IMR-90 (cell line): ENCODE results near the gene TCF20. TPM values are rescaled to one million over a fixed set of nuclear protein-coding genes. Genes with fewer than 3 reads are reported as not detected.

Experiments
- ATAC-seq: fragments of 200-7000 bp; cut with Tn5 transposase; 2 replicates; pipeline ENCODE4 v1.9.1; 2020; ENCODE audit warnings: low read depth, mild to moderate bottlenecking, moderate library complexity
- BruUV-seq: library from RNA; stranded (reverse); fragments of 400-500 nt; replicated peaks from 2 replicates; lab custom pipeline; 2021; lab: Mats Ljungman, UMichigan
- CTCF ChIA-PET: fragments of 300-600 bp; formaldehyde crosslinking; extraction: SDS; loops from one replicate; lab custom pipeline; 2021; ENCODE audit warnings: antibody characterized with exemption; lab: Yijun Ruan, JAX
- POLR2A ChIA-PET: fragments of 300-600 bp; sonication (Branson Sonifier 250); formaldehyde crosslinking; loops from one replicate; lab custom pipeline; 2022; ENCODE audit warnings: antibody characterized with exemption; ENCODE audit not compliant: unreplicated experiment; lab: Charles Lee
- DNase-seq: peaks from one replicate; pipeline ENCODE4 v3.0.0; 2013
- H2AFZ ChIP-seq: replicated peaks from 2 replicates; pipeline ENCODE3; 2013; ENCODE audit warnings: low read length, mild to moderate bottlenecking; ENCODE audit not compliant: poor library complexity
- H2AK5ac ChIP-seq: 2 replicates; pipeline ENCODE4 v1.6.1; 2013; ENCODE audit warnings: low read depth, low read length, inconsistent platforms
- H2AK9ac ChIP-seq: replicated peaks from 2 replicates; pipeline ENCODE3; 2013; ENCODE audit warnings: mild to moderate bottlenecking, low read depth, low read length, moderate library complexity; ENCODE audit not compliant: poor library complexity
- H2BK120ac ChIP-seq: 2 replicates; pipeline ENCODE4 v1.6.1; 2013; ENCODE audit warnings: low read depth, low read length, inconsistent platforms
- H2BK15ac ChIP-seq: 3 replicates; pipeline ENCODE4 v1.6.1; 2013; ENCODE audit warnings: low read depth, low read length, inconsistent platforms
- H2BK20ac ChIP-seq: 2 replicates; pipeline ENCODE4 v1.6.1; 2013; ENCODE audit warnings: low read depth, mild to moderate bottlenecking, inconsistent platforms, low read length, moderate library complexity
- H2BK5ac ChIP-seq: 2 replicates; pipeline ENCODE4 v1.6.1; 2013; ENCODE audit warnings: mild to moderate bottlenecking, low read depth, low read length, inconsistent platforms; ENCODE audit not compliant: poor library complexity, severe bottlenecking
- H3K14ac ChIP-seq: replicated peaks from 2 replicates; pipeline ENCODE4 v1.6.1; 2013; ENCODE audit warnings: low read depth, low read length, inconsistent platforms
- H3K18ac ChIP-seq: 2 replicates; pipeline ENCODE4 v1.6.1; 2013; ENCODE audit warnings: low read depth, low read length, control low read depth
- H3K23ac ChIP-seq: 2 replicates; pipeline ENCODE4 v1.6.1; 2013; ENCODE audit warnings: low read depth, low read length, inconsistent platforms
- H3K27ac ChIP-seq: 2 replicates; pipeline ENCODE4 v1.5.1; 2013; ENCODE audit warnings: mild to moderate bottlenecking, control low read depth, low read length; ENCODE audit not compliant: insufficient read depth
- H3K27me3 ChIP-seq: 2 replicates; pipeline ENCODE4 v1.6.1; 2013; ENCODE audit warnings: low read length; ENCODE audit not compliant: control insufficient read depth, insufficient read depth
- H3K36me3 ChIP-seq: 2 replicates; pipeline ENCODE4 v1.6.1; 2013; ENCODE audit warnings: low read length, mixed read lengths; ENCODE audit not compliant: control insufficient read depth, insufficient read depth
- H3K4ac ChIP-seq: 2 replicates; pipeline ENCODE4 v1.6.1; 2013; ENCODE audit warnings: low read depth, low read length, inconsistent platforms
- H3K4me1 ChIP-seq: 2 replicates; pipeline ENCODE4 v1.6.1; 2013; ENCODE audit warnings: low read length, mixed read lengths; ENCODE audit not compliant: control insufficient read depth, insufficient read depth
- H3K4me2 ChIP-seq: 2 replicates; pipeline ENCODE4 v1.6.1; 2013; ENCODE audit warnings: low read depth, mild to moderate bottlenecking, control low read depth, low read length, moderate library complexity
- H3K4me3 ChIP-seq: 2 replicates; pipeline ENCODE4 v1.5.1; 2013; ENCODE audit warnings: low read depth, mild to moderate bottlenecking, control low read depth, low read length, moderate library complexity; ENCODE audit not compliant: insufficient read depth
- H3K56ac ChIP-seq: 2 replicates; pipeline ENCODE4 v1.6.1; 2013; ENCODE audit warnings: low read length, inconsistent platforms; ENCODE audit not compliant: insufficient read depth; ENCODE audit errors: extremely low read depth
- H3K79me1 ChIP-seq, 2 experiments: 2 replicates each; pipeline ENCODE4 v1.6.1; 2013; ENCODE audit warnings: low read length in 2 of 2, inconsistent platforms in 1 of 2, low read depth in 1 of 2
- H3K9ac ChIP-seq: 2 replicates; pipeline ENCODE4 v1.6.1; 2013; ENCODE audit warnings: low read depth, low read length, control low read depth
- H3K9me1 ChIP-seq: 2 replicates; pipeline ENCODE4 v1.6.1; 2013; ENCODE audit warnings: low read length, inconsistent platforms; ENCODE audit not compliant: insufficient read depth
- H3K9me3 ChIP-seq: 2 replicates; pipeline ENCODE4 v1.6.1; 2013; ENCODE audit warnings: low read length; ENCODE audit not compliant: control insufficient read depth, insufficient read depth
- H4K20me1 ChIP-seq: 2 replicates; pipeline ENCODE4 v1.6.1; 2013; ENCODE audit warnings: low read length, inconsistent platforms; ENCODE audit not compliant: insufficient read depth
- H4K5ac ChIP-seq: 2 replicates; pipeline ENCODE4 v1.6.1; 2013; ENCODE audit warnings: mild to moderate bottlenecking, low read depth, low read length, control low read depth
- H4K8ac ChIP-seq, 2 experiments: 2 replicates each; pipeline ENCODE4 v1.6.1; 2013; ENCODE audit warnings: low read depth in 2 of 2, low read length in 2 of 2, control low read depth in 1 of 2, inconsistent platforms in 1 of 2
- H4K91ac ChIP-seq: 2 replicates; pipeline ENCODE4 v1.6.1; 2013; ENCODE audit warnings: low read depth, low read length, inconsistent platforms; ENCODE audit not compliant: insufficient read depth
- ELK1 ChIP-seq: fragments of 150-350 bp; IDR thresholded peaks from 2 replicates; pipeline ENCODE4 v1.6.1; 2016; ENCODE audit warnings: low read depth, mild to moderate bottlenecking, low read length, moderate library complexity, borderline replicate concordance
- FOS ChIP-seq: fragments of 150-350 bp; IDR thresholded peaks from 2 replicates; pipeline ENCODE4 v1.6.1; 2016; ENCODE audit warnings: low read depth, low read length
- SMC3 ChIP-seq: fragments of 150-350 bp; IDR thresholded peaks from 2 replicates; pipeline ENCODE4 v1.6.1; 2016; ENCODE audit warnings: low read depth, mild to moderate bottlenecking, antibody characterized with exemption, low read length, moderate library complexity
- WGBS, 2 experiments: methylation state at CpG; one replicate each; pipeline versions ENCODE4 v1.1.5 to v1.1.7; 2013; ENCODE audit warnings: missing lambda C conversion rate in 2 of 2; ENCODE audit not compliant: insufficient read length in 1 of 2; ENCODE audit errors: extremely low coverage in 2 of 2; 5-methylcytosine and 5-hydroxymethylcytosine counted together
- dilution Hi-C: fragments of 300-500 bp; cut with HindIII; formaldehyde crosslinking; loops from one replicate; pipeline ENCODE4 v1.14.3; 2018; ENCODE audit warnings: low sequenced_read_pairs; ENCODE audit not compliant: unreplicated experiment
- in situ Hi-C: fragments of 300-500 bp; cut with MboI; formaldehyde crosslinking; loops from 3 replicates; pipeline ENCODE4 v1.14.3; 2019; ENCODE audit warnings: low sequenced_read_pairs, inconsistent platforms, mixed read lengths
- intact Hi-C: fragments of 100-400 bp; cut with micrococcal nuclease; formaldehyde crosslinking; loops from 2 replicates; pipeline ENCODE4 v1.10.0; 2022
- polyA plus RNA-seq, 3 experiments: library from polyadenylated mRNA; depleted of rRNA; stranded (reverse); fragments of >200 nt; gene quantifications; 2 replicates each; pipeline ENCODE4 v1.2.3, GENCODE V29; 2012; ENCODE audit warnings: low replicate concordance in 1 of 3
- total RNA-seq: library from RNA; depleted of rRNA; stranded (reverse); fragments of >200 nt; gene quantifications from 2 replicates; pipeline ENCODE4 v1.2.3, GENCODE V29; 2012

The TCF20 gene
- total and polyA plus RNA-seq, 2 of the 4 experiments (the other 2 are of a cell fraction) = 8.9 to 23.7 TPM

- ATAC-seq (no peak), DNase-seq (no peak)
- H2AFZ ChIP-seq = no peak overlapping the region
- no peak overlapping the region for H2AK9ac ChIP-seq
- H3K4me1 ChIP-seq = peaks cover 2% of the 10 kb centered on the region; the same call in 1 of the 2 replicates
- WGBS, 2 experiments = no CpG with 5 or more reads among the region's 8 CpGs
- no peaks in the 10 kb centered on the region for H3K9me1 ChIP-seq
- H3K79me1 ChIP-seq = no peaks in the 10 kb centered on the region
- POLR2A ChIA-PET = no interaction called here
- no peak overlapping the region for H4K8ac ChIP-seq
- H3K4me2 ChIP-seq = no peak overlapping the region
- in situ Hi-C loops = no loop called here
- H3K27ac ChIP-seq = no peak overlapping the region
- H4K91ac ChIP-seq = no peak overlapping the region
- no peak overlapping the region for H2BK20ac ChIP-seq
- no peak for TF ChIP-seq ELK1
- TF ChIP-seq SMC3 = no peak
- TF ChIP-seq FOS = no peak
- no peak overlapping the region for H3K18ac ChIP-seq
- H3K23ac ChIP-seq = no peak overlapping the region
- H3K56ac ChIP-seq = no peak overlapping the region
- intact Hi-C loops = no loop called here
- H2BK5ac ChIP-seq = no peak overlapping the region
- no peaks in the 10 kb centered on the region; the same call in 1 of the 2 replicates for H4K20me1 ChIP-seq
- no peak overlapping the region for H2AK5ac ChIP-seq
- no peak overlapping the region for H3K14ac ChIP-seq
- no TSS peak for BruUV-seq
- H4K5ac ChIP-seq = no peak overlapping the region
- CTCF ChIA-PET = no interaction called here
- H3K9ac ChIP-seq = no peak overlapping the region
- H2BK15ac ChIP-seq = no peak overlapping the region
- H3K27me3 ChIP-seq = peaks cover 34% of the 10 kb centered on the region
- no peak overlapping the region for H2BK120ac ChIP-seq
- H3K4me3 ChIP-seq = no peak overlapping the region
- H3K9me3 ChIP-seq = no peaks in the 10 kb centered on the region
- no peaks in the 10 kb centered on the region for H3K36me3 ChIP-seq
- H3K4ac ChIP-seq = no peak overlapping the region
- dilution Hi-C loops = no loop called here
Observed at GRCh38 chr22:42304324-42304790, 33.9 kb upstream of the TCF20 start.
